SK-N-SH treated with all-trans-retinoic acid at 6 μM for 48 hours (cell line): Measurements from ENCODE around the gene CTDSP2.

Experiments used
- ESRRG ChIP-seq: fragments of 250-450 bp; sonication (Bioruptor Pico); IDR thresholded peaks from 2 replicates; pipeline ENCODE4 v1.6.1; 2021; ENCODE audit warnings: mild to moderate bottlenecking
- RARB ChIP-seq: fragments of 250-450 bp; sonication (Bioruptor Pico); IDR thresholded peaks from 2 replicates; pipeline ENCODE4 v1.8.0; 2021; ENCODE audit warnings: mild to moderate bottlenecking, moderate library complexity
- SNAI2 ChIP-seq: fragments of 250-450 bp; sonication (Bioruptor Pico); IDR thresholded peaks from 2 replicates; pipeline ENCODE4 v1.5.0; 2020; ENCODE audit warnings: mild to moderate bottlenecking, moderate library complexity
- ZFP3 ChIP-seq: fragments of 250-450 bp; sonication (Bioruptor Pico); IDR thresholded peaks from 2 replicates; pipeline ENCODE4 v1.5.0; 2020; ENCODE audit warnings: mild to moderate bottlenecking, moderate library complexity
- ZFP30 ChIP-seq: fragments of 450-650 bp; formaldehyde crosslinking; IDR thresholded peaks from 2 replicates; pipeline ENCODE4 v1.5.0; 2022; ENCODE audit warnings: mild to moderate bottlenecking, moderate library complexity
- ZNF70 ChIP-seq: fragments of 450-650 bp; formaldehyde crosslinking; IDR thresholded peaks from 2 replicates; pipeline ENCODE4 v1.5.0; 2020; ENCODE audit warnings: mild to moderate bottlenecking, moderate library complexity
- TF ChIP-seq, protein P1 (sequence below): fragments of 250-450 bp; sonication (Bioruptor Pico); IDR thresholded peaks from 2 replicates; pipeline ENCODE4 v1.8.0; 2020; ENCODE audit warnings: mild to moderate bottlenecking, moderate library complexity, borderline replicate concordance

GRCh38 chr12:57781244-57781643, 65.3 kb downstream of the CTDSP2 start:
- no peak for TF ChIP-seq ZNF70 (CRISPR knock-in tag)
- no peak for TF ChIP-seq SNAI2 (CRISPR knock-in tag)
- no peak for TF ChIP-seq ZFP3 (CRISPR knock-in tag)
- TF ChIP-seq, protein P1, sequence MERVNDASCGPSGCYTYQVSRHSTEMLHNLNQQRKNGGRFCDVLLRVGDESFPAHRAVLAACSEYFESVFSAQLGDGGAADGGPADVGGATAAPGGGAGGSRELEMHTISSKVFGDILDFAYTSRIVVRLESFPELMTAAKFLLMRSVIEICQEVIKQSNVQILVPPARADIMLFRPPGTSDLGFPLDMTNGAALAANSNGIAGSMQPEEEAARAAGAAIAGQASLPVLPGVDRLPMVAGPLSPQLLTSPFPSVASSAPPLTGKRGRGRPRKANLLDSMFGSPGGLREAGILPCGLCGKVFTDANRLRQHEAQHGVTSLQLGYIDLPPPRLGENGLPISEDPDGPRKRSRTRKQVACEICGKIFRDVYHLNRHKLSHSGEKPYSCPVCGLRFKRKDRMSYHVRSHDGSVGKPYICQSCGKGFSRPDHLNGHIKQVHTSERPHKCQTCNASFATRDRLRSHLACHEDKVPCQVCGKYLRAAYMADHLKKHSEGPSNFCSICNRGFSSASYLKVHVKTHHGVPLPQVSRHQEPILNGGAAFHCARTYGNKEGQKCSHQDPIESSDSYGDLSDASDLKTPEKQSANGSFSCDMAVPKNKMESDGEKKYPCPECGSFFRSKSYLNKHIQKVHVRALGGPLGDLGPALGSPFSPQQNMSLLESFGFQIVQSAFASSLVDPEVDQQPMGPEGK (CRISPR knock-in tag): no peak
- TF ChIP-seq RARB (CRISPR knock-in tag): no peak
- no peak for TF ChIP-seq ZFP30 (CRISPR knock-in tag)
- no peak for TF ChIP-seq ESRRG
